ENCODE data around the gene TEX28.

DNA sequence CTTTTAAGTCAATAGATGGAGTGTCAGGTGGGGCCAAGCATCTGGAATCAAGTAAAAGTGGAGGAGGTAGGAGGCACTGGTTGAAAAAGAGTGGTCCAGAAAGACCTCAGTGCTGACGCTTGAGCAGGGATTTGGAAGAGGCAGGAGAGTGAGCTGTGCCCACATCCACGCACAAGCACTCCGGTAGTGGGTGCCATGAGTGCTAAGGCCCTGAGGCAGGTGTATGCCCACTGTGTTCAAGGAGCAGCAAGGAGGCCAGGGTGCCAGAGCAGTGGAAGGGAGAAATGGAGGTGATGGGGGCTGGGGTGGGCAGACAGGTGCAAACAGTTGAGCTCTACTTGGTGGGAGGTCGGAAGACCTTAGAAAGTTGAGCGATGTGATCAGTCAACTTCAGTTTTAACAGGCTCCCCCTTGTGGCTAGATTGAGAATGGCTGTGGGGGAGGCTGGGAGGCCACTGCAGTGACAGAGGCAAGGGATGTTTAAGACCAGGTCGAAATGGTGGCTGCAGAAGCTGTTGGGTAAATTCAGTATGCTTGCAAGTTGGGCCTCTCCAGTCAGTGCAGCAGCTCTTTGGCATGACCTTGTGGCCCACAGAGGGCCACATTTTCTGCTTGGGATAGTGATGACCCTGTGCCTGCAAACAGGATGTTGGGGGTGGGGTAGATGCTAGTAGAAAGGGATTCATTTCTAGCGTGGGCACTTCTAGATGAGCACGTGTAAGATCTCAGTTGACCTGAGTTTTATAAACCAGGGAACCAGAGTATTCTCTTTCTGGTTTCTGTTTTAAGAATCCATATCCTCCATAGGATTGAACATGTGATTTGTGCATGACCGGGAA lies 13.4 kb upstream of the TEX28 start:
- TF ChIP-seq POLR2A (IDR thresholded peaks at IDR 0.05; ENCODE audit: borderline replicate concordance, extremely low read depth, insufficient read depth, insufficient read length): no peak
- TF ChIP-seq, protein P1, sequence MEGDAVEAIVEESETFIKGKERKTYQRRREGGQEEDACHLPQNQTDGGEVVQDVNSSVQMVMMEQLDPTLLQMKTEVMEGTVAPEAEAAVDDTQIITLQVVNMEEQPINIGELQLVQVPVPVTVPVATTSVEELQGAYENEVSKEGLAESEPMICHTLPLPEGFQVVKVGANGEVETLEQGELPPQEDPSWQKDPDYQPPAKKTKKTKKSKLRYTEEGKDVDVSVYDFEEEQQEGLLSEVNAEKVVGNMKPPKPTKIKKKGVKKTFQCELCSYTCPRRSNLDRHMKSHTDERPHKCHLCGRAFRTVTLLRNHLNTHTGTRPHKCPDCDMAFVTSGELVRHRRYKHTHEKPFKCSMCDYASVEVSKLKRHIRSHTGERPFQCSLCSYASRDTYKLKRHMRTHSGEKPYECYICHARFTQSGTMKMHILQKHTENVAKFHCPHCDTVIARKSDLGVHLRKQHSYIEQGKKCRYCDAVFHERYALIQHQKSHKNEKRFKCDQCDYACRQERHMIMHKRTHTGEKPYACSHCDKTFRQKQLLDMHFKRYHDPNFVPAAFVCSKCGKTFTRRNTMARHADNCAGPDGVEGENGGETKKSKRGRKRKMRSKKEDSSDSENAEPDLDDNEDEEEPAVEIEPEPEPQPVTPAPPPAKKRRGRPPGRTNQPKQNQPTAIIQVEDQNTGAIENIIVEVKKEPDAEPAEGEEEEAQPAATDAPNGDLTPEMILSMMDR (IDR thresholded peaks at IDR 0.05 in 2 of 3, conservative IDR thresholded peaks at IDR 0.05 in 1 of 3; ENCODE audit: borderline replicate concordance in 1 of 3, insufficient read depth in 1 of 3, low read depth in 2 of 3, low read length in 2 of 3): peak; percentile 52 to 70 (median 66); a peak in 5 of 6 replicates

Measured in HCT116 (cell line).